Astrocyte (in vitro differentiated cells and primary cell): Measurements from ENCODE around the gene GDNF. TPM values are rescaled to one million over a fixed set of nuclear protein-coding genes. Genes with fewer than 3 reads are reported as not detected.

Experiments
- DNase-seq: peaks from one replicate; pipeline ENCODE4 v3.0.0-alpha.2; 2010; ENCODE audit warnings: low read depth
- FAIRE-seq: peaks from 2 replicates; lab custom pipeline; 2011; peaks lifted over from hg19 to GRCh38; lab: Jason Lieb, UNC
- H2AFZ ChIP-seq: 2 replicates; pipeline ENCODE4 v1.6.0; 2012; ENCODE audit warnings: low read depth, low read length, inconsistent platforms
- H3K27ac ChIP-seq: 2 replicates; pipeline ENCODE4 v1.5.1; 2011; ENCODE audit warnings: low read depth, low read length, inconsistent platforms
- H3K27me3 ChIP-seq: 2 replicates; pipeline ENCODE4 v1.6.0; 2011; ENCODE audit warnings: low read length, inconsistent platforms; ENCODE audit not compliant: insufficient read depth
- H3K36me3 ChIP-seq: 2 replicates; pipeline ENCODE4 v1.5.1; 2011; ENCODE audit warnings: low read length, inconsistent platforms; ENCODE audit not compliant: insufficient read depth
- H3K4me1 ChIP-seq: 2 replicates; pipeline ENCODE4 v1.5.1; 2011; ENCODE audit warnings: low read length, inconsistent platforms; ENCODE audit not compliant: insufficient read depth
- H3K4me2 ChIP-seq: 2 replicates; pipeline ENCODE4 v1.6.0; 2012; ENCODE audit warnings: low read length, inconsistent platforms
- H3K4me3 ChIP-seq: 2 replicates; pipeline ENCODE4 v1.5.1; 2011; ENCODE audit warnings: low read depth, mild to moderate bottlenecking, low read length, inconsistent platforms; ENCODE audit not compliant: insufficient read depth
- H3K79me2 ChIP-seq: 2 replicates; pipeline ENCODE4 v1.6.0; 2012; ENCODE audit warnings: mild to moderate bottlenecking, low read length, inconsistent platforms; ENCODE audit not compliant: insufficient read depth
- H3K9ac ChIP-seq: 2 replicates; pipeline ENCODE4 v1.6.0; 2012; ENCODE audit warnings: mild to moderate bottlenecking, low read length, inconsistent platforms
- H3K9me3 ChIP-seq: 2 replicates; pipeline ENCODE4 v1.5.1; 2012; ENCODE audit warnings: low read depth, mild to moderate bottlenecking, low read length, inconsistent platforms; ENCODE audit not compliant: insufficient read depth
- H4K20me1 ChIP-seq: 2 replicates; pipeline ENCODE4 v1.6.0; 2012; ENCODE audit warnings: low read length, inconsistent platforms; ENCODE audit not compliant: insufficient read depth
- H3K27ac Mint-ChIP-seq: one replicate; pipeline ENCODE4 v1.8.0; 2021; ENCODE audit warnings: mild to moderate bottlenecking, mixed read lengths; ENCODE audit not compliant: unreplicated experiment
- H3K27me3 Mint-ChIP-seq: one replicate; pipeline ENCODE4 v1.8.0; 2021; ENCODE audit warnings: low read depth, mixed read lengths; ENCODE audit not compliant: unreplicated experiment
- H3K36me3 Mint-ChIP-seq: one replicate; pipeline ENCODE4 v1.8.0; 2021; ENCODE audit warnings: low read depth, mixed read lengths; ENCODE audit not compliant: unreplicated experiment
- H3K4me1 Mint-ChIP-seq: one replicate; pipeline ENCODE4 v1.8.0; 2021; ENCODE audit warnings: low read depth, mixed read lengths; ENCODE audit not compliant: unreplicated experiment
- H3K4me3 Mint-ChIP-seq: one replicate; pipeline ENCODE4 v1.8.0; 2021; ENCODE audit warnings: mild to moderate bottlenecking, moderate library complexity, mixed read lengths; ENCODE audit not compliant: unreplicated experiment
- H3K9me3 Mint-ChIP-seq: one replicate; pipeline ENCODE4 v1.8.0; 2021; ENCODE audit warnings: mild to moderate bottlenecking, mixed read lengths; ENCODE audit not compliant: unreplicated experiment
- CTCF ChIP-seq: IDR thresholded peaks from 2 replicates; pipeline ENCODE4 v1.5.1; 2011; ENCODE audit warnings: low read depth, mild to moderate bottlenecking, inconsistent platforms, low read length, moderate library complexity; ENCODE audit not compliant: insufficient read depth
- EZH2 ChIP-seq: IDR thresholded peaks from 2 replicates; pipeline ENCODE4 v1.6.1; 2012; ENCODE audit warnings: mild to moderate bottlenecking, low read length, inconsistent platforms; ENCODE audit not compliant: insufficient read depth
- total RNA-seq: library from RNA; stranded (reverse); gene quantifications from 2 replicates; pipeline ENCODE4 v1.2.1, GENCODE V29; 2021

Gene GDNF
- total RNA-seq, 1 donor from 2014 or later = 21.5 TPM

DNA sequence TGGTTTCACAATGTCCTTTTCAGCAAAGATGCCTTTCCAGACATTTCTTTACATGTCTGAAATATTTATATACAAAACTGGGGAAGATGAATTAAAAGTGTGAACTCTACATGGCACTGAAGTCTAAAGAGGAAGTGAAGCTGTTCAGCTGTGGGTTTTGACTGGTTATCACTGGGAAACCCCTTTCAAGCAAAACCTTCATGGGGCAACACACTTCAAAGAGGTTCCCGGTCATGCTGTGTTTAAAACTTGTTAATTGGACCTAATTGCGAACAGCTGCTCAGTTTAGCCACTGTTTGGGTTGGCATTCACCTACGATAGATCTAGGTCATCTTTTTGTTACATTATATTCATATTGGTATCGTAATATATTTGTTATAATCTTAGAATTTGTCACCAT is 20.0 kb upstream of the GDNF start:
- no peak overlapping the region for H3K9ac ChIP-seq
- no peak overlapping the region for H3K4me2 ChIP-seq
- DNase-seq (no peak), FAIRE-seq (no peak)
- H3K27me3 ChIP-seq = no peaks in the 10 kb centered on the region
- no peaks in the 10 kb centered on the region for H3K4me1 ChIP-seq
- H3K79me2 ChIP-seq = no peaks in the 10 kb centered on the region
- no peaks in the 10 kb centered on the region for H3K9me3 ChIP-seq
- Mint-ChIP-seq H3K27ac (no peak overlapping the region), H3K4me1 (no peaks in the 10 kb centered on the region), H3K36me3 (no peaks in the 10 kb centered on the region), H3K9me3 (peaks cover 3% of the 10 kb centered on the region), H3K4me3 (no peak overlapping the region), H3K27me3 (peaks cover 13% of the 10 kb centered on the region)
- H3K4me3 ChIP-seq = no peak overlapping the region
- no peaks in the 10 kb centered on the region for H3K36me3 ChIP-seq
- TF ChIP-seq EZH2 = no peak
- no peak for TF ChIP-seq CTCF
- H2AFZ ChIP-seq = no peak overlapping the region
- no peak overlapping the region for H3K27ac ChIP-seq
- H4K20me1 ChIP-seq = no peaks in the 10 kb centered on the region

DNA sequence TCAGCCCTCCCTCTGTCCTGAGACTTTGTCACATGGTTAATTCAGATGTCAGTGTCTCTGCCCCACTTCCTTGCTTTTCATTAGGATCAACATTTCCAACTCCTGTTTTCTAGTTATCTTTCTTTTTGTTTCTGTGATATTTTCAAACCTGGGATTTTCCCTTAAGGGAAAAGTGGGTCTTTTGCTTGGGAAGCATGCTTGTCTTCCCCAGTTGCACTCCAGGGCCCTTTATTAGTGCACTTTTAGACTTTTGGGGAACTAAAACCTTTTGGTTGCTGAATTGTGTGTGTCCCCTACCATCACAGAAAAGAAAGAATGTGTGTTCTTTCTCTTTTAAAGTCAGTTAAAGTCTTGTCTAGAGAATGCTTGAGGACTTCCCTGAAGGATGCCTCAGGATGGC is 18.4 kb upstream of the GDNF start:
- H3K4me2 ChIP-seq = no peak overlapping the region
- H4K20me1 ChIP-seq = no peaks in the 10 kb centered on the region
- Mint-ChIP-seq H3K4me3 (no peak overlapping the region), H3K27ac (no peak overlapping the region), H3K4me1 (no peaks in the 10 kb centered on the region), H3K36me3 (no peaks in the 10 kb centered on the region), H3K27me3 (peaks cover 13% of the 10 kb centered on the region), H3K9me3 (no peaks in the 10 kb centered on the region)
- H3K9ac ChIP-seq = no peak overlapping the region
- no peaks in the 10 kb centered on the region for H3K36me3 ChIP-seq
- H3K9me3 ChIP-seq = no peaks in the 10 kb centered on the region
- H2AFZ ChIP-seq = no peak overlapping the region
- no peak overlapping the region for H3K27ac ChIP-seq
- H3K4me1 ChIP-seq = no peaks in the 10 kb centered on the region
- DNase-seq (no peak), FAIRE-seq (no peak)
- no peak overlapping the region for H3K4me3 ChIP-seq
- no peaks in the 10 kb centered on the region for H3K27me3 ChIP-seq
- no peaks in the 10 kb centered on the region for H3K79me2 ChIP-seq
- TF ChIP-seq EZH2 = no peak
- no peak for TF ChIP-seq CTCF

DNA sequence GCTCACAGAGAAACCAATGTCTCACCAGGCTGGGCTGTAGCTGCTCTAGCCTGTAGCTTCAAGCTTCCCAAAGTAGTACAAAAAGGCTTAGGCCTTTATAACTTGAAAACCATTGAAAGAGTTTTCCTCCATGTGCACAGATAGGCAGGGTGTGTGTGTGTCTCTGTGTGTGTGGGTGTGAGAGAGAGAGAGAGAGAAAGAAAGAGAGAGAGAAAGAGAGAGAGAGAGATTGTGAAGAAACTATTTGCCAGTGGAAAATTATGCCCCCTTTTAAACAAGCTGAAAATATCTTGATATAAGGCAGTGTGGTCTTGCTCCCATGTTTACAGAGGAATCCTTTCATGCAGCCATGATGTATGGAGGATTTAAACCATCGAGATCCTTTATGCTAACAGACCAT is 17.9 kb upstream of the GDNF start:
- no peaks in the 10 kb centered on the region for H3K36me3 Mint-ChIP-seq
- Histone ChIP-seq H3K9ac (no peak overlapping the region), H2AFZ (no peak overlapping the region), H3K36me3 (no peaks in the 10 kb centered on the region), H3K79me2 (no peaks in the 10 kb centered on the region), H4K20me1 (no peaks in the 10 kb centered on the region), H3K27me3 (no peaks in the 10 kb centered on the region), H3K27ac (no peak overlapping the region), H3K4me2 (no peak overlapping the region), H3K4me3 (no peak overlapping the region), H3K4me1 (no peaks in the 10 kb centered on the region), H3K9me3 (no peaks in the 10 kb centered on the region)
- H3K27ac Mint-ChIP-seq = no peak overlapping the region
- TF ChIP-seq CTCF (no peak), EZH2 (no peak)
- peaks cover 13% of the 10 kb centered on the region for H3K27me3 Mint-ChIP-seq
- H3K4me3 Mint-ChIP-seq = no peak overlapping the region
- no peaks in the 10 kb centered on the region for H3K4me1 Mint-ChIP-seq
- no peak for FAIRE-seq
- H3K9me3 Mint-ChIP-seq = no peaks in the 10 kb centered on the region
- no peak for DNase-seq
